Small intestine (tissue), 7 donors: ENCODE data around the gene TMEM17. TPM values are rescaled to one million over a fixed set of nuclear protein-coding genes. Genes with fewer than 3 reads are reported as not detected.
"Not testable (repeated sequence)": the region's sequence is repeated elsewhere in the genome, so short reads cannot be mapped to it uniquely, and the experiment has no call there.

Experiments
- DNase-seq, 2 donors: peaks; one replicate each; pipeline versions ENCODE4 v3.0.0 to v3.0.0-alpha.2; 2013
- FAIRE-seq: peaks from 2 replicates; lab custom pipeline; 2012; peaks lifted over from hg19 to GRCh38; lab: Jason Lieb, UNC
- H3K27ac ChIP-seq, 3 donors: one replicate each; pipeline ENCODE4 v1.5.1; 2013; ENCODE audit warnings: low read length in 2 of 3, mild to moderate bottlenecking in 2 of 3, control low read depth in 1 of 3, inconsistent platforms in 1 of 3, low read depth in 1 of 3, moderate library complexity in 1 of 3
- H3K27me3 ChIP-seq, 3 donors: one replicate each; pipeline ENCODE4 v1.6.1; 2013; ENCODE audit warnings: low read length in 3 of 3, inconsistent platforms in 1 of 3; ENCODE audit not compliant: control insufficient read depth in 3 of 3, insufficient read depth in 3 of 3
- H3K36me3 ChIP-seq, 3 donors: one replicate each; pipeline ENCODE4 v1.6.1; 2013; ENCODE audit warnings: low read length in 3 of 3, inconsistent platforms in 1 of 3, low read depth in 1 of 3, mild to moderate bottlenecking in 1 of 3, moderate library complexity in 1 of 3; ENCODE audit not compliant: control insufficient read depth in 3 of 3, insufficient read depth in 2 of 3
- H3K4me1 ChIP-seq, 3 donors: one replicate each; pipeline ENCODE4 v1.6.1; 2013; ENCODE audit warnings: low read length in 2 of 3, inconsistent platforms in 1 of 3, low read depth in 1 of 3, mild to moderate bottlenecking in 1 of 3, moderate library complexity in 1 of 3; ENCODE audit not compliant: control insufficient read depth in 3 of 3, insufficient read depth in 2 of 3
- H3K4me3 ChIP-seq, 3 donors: one replicate each; pipeline ENCODE4 v1.5.1; 2013; ENCODE audit warnings: low read length in 3 of 3, control low read depth in 1 of 3, inconsistent platforms in 1 of 3, low read depth in 1 of 3, mild to moderate bottlenecking in 1 of 3, moderate library complexity in 1 of 3
- H3K9me3 ChIP-seq, 2 donors: one replicate each; pipeline ENCODE4 v1.6.1; 2013; ENCODE audit warnings: low read depth in 1 of 2, low read length in 1 of 2; ENCODE audit not compliant: control insufficient read depth in 2 of 2, insufficient read depth in 1 of 2
- WGBS, 3 donors: extraction: QIAGEN DNeasy Blood & Tissue Kit; methylation state at CpG; one replicate each; pipeline ENCODE4 v1.1.7; 2013; 5-methylcytosine and 5-hydroxymethylcytosine counted together
- polyA plus RNA-seq, 4 donors: library from polyadenylated mRNA; stranded (reverse) in 3 of 4; unstranded in 1 of 4; fragments of 200-250 nt in 3 of 4; fragments of 120-200 nt in 1 of 4; gene quantifications; one replicate each; pipeline versions ENCODE4 v1.2.1 to v1.2.3, GENCODE V29; 2013
- donor health status: healthy with polysubstance abuse.
- donor health status: control.
- donor health status: control.
- donor health status: Bipolar disorder and iron deficiency.
- donor health status: healthy.

The TMEM17 gene
- polyA plus RNA-seq, 4 donors: 1.2 to 4.1 TPM; not detected in 2

- peak overlapping the region in 1 of 3 donors; percentile 53 for H3K27ac ChIP-seq
- DNase-seq: peak in 1 of 2 donors; percentile 68
- FAIRE-seq: no peak
- 9 to 53% (median 28%) methylated on average over 1 of the region's 1 CpG for WGBS, 3 donors
- H3K36me3 ChIP-seq: no peaks in the 10 kb centered on the region
- H3K4me3 ChIP-seq: no peak overlapping the region
- peaks cover 0 to 5% of the 10 kb centered on the region in 2 donors for H3K9me3 ChIP-seq
- no peaks in the 10 kb centered on the region for H3K27me3 ChIP-seq
- peaks cover 3 to 43% (median 4%) of the 10 kb centered on the region in 3 donors for H3K4me1 ChIP-seq
Observed at GRCh38 chr2:62538756-62539155, 32.8 kb upstream of the TMEM17 start.

GRCh38 chr2:62537814-62538213 lies 31.8 kb upstream of the TMEM17 start:
- DNase-seq (peak in 1 of 2 donors; percentile 16), FAIRE-seq (no peak)
- Histone ChIP-seq H3K27me3 (no peaks in the 10 kb centered on the region), H3K36me3 (no peaks in the 10 kb centered on the region), H3K4me3 (no peak overlapping the region), H3K4me1 (peaks cover 3 to 43% (median 4%) of the 10 kb centered on the region in 3 donors), H3K27ac (no peak overlapping the region), H3K9me3 (peaks cover 0 to 10% of the 10 kb centered on the region in 2 donors)
- WGBS, 3 donors: 86 to 92% (median 88%) methylated on average over 8 of the region's 8 CpGs

DNA sequence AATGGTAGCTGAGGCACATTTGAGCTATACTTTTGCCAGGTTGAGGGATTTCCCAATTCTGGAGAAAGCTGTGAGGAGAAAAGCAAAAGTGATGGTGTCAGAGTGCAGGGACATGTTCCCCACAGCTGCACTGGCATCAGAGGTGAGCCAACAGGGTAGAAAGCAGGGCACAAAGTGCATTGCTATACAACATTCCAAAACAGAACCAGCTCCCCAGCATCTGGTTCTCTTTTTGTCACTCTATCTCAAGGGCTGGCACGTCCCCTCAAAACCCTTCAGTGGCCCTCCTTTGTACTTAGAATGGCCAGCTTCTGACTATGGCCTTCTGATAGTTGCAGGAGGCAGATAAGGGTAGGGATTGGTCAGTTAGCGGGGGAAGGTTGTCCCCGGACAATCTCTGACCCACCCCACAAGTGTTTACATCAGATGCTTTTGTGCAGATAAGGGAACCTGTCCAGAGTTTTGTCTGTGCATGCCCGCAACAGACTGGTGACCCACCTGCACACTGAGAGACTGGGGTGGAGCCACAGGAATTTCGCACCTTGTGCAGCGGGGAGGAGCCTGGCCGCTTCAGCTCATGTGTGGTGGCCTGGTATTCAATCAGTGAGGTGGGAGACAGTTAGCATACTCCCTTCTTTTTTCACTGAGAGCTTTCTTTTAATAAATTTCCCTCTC lies 31.0 kb upstream of the TMEM17 start:
- H3K4me1 ChIP-seq: peaks cover 3 to 42% (median 4%) of the 10 kb centered on the region in 3 donors
- no peaks in the 10 kb centered on the region for H3K36me3 ChIP-seq
- WGBS, 3 donors: 70 to 81% (median 77%) methylated on average over 7 of the region's 7 CpGs
- H3K27me3 ChIP-seq: no peaks in the 10 kb centered on the region
- DNase-seq (peak in 1 of 2 donors; percentile 39), FAIRE-seq (no peak)
- no peak overlapping the region for H3K27ac ChIP-seq
- peaks cover 0 to 10% of the 10 kb centered on the region in 2 donors for H3K9me3 ChIP-seq
- H3K4me3 ChIP-seq: no peak overlapping the region

- FAIRE-seq, H3K4me3 ChIP-seq, H3K36me3 ChIP-seq, H3K9me3 ChIP-seq, DNase-seq, H3K27ac ChIP-seq, H3K27me3 ChIP-seq: not testable (repeated sequence)
- peaks cover 3 to 32% (median 4%) of the 10 kb centered on the region in 3 donors for H3K4me1 ChIP-seq
- WGBS, 3 donors: 75 to 84% (median 82%) methylated on average over 3 of the region's 3 CpGs
Observed at GRCh38 chr2:62535521-62535920, 29.5 kb upstream of the TMEM17 start.

DNA sequence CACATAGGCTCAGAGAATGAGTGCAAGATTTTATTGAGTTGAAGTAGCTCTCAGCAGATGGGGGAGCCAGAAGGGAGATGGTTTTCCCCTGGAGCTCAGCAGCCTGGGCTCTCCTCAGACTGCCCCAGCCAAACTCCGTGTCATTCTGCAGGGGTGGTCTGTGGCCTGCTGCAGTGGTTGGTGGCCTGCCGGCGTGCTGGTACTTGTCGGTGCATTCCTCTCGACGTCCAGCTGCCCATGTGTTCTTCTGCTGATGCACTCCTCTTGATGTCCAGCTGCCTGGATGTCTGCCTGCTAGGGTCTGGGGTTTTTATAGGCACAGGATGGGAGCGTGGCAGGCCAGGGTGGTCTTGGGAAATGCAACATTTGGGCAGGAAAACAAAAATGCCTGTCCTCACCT lies 25.6 kb upstream of the TMEM17 start:
- 86 to 89% (median 88%) methylated on average over 7 of the region's 7 CpGs for WGBS, 3 donors
- Histone ChIP-seq H3K27me3 (no peaks in the 10 kb centered on the region), H3K4me3 (no peak overlapping the region), H3K4me1 (peaks cover 0 to 2% (median 0%) of the 10 kb centered on the region in 3 donors), H3K27ac (no peak overlapping the region), H3K9me3 (peaks cover 0 to 10% of the 10 kb centered on the region in 2 donors), H3K36me3 (no peaks in the 10 kb centered on the region)
- DNase-seq (no peak), FAIRE-seq (no peak)

DNA sequence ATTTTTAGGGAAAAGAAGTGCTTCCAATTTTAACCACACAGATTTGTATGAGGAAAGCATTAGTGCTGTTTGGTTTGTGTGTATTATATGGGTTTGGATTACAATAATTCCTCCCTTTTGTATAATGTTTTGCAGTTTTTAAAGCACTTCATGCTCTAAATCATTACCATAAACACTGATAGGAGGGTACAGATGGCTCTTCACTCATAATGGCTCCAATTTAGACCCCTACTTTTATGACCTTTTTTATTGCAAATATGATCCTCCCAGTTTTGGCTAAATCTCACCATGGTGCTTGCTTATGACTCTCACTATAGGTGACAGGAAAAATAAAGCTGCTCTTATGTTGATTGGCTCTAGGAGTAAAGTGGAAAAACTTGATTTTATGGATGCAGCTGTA lies 23.8 kb upstream of the TMEM17 start:
- no peaks in the 10 kb centered on the region for H3K27me3 ChIP-seq
- DNase-seq (no peak), FAIRE-seq (no peak)

GRCh38 chr2:62527478-62528210 lies 21.6 kb upstream of the TMEM17 start:
- no peak overlapping the region for H3K4me3 ChIP-seq
- WGBS, 3 donors: 57 to 60% (median 59%) methylated on average over 3 of the region's 3 CpGs
- no peaks in the 10 kb centered on the region for H3K27me3 ChIP-seq
- H3K9me3 ChIP-seq: no peaks in the 10 kb centered on the region
- FAIRE-seq (no peak), DNase-seq (no peak)
- peaks cover 0 to 13% (median 0%) of the 10 kb centered on the region in 3 donors for H3K4me1 ChIP-seq
- no peak overlapping the region for H3K27ac ChIP-seq
- no peaks in the 10 kb centered on the region for H3K36me3 ChIP-seq

More for the DNA sequence above, 23.8 kb upstream of the TMEM17 start:
- no peak overlapping the region for H3K4me3 ChIP-seq
- peaks cover 0 to 10% of the 10 kb centered on the region in 2 donors for H3K9me3 ChIP-seq
- no peaks in the 10 kb centered on the region for H3K36me3 ChIP-seq
- peaks cover 0 to 13% (median 0%) of the 10 kb centered on the region in 3 donors for H3K4me1 ChIP-seq
- no peak overlapping the region for H3K27ac ChIP-seq

DNA sequence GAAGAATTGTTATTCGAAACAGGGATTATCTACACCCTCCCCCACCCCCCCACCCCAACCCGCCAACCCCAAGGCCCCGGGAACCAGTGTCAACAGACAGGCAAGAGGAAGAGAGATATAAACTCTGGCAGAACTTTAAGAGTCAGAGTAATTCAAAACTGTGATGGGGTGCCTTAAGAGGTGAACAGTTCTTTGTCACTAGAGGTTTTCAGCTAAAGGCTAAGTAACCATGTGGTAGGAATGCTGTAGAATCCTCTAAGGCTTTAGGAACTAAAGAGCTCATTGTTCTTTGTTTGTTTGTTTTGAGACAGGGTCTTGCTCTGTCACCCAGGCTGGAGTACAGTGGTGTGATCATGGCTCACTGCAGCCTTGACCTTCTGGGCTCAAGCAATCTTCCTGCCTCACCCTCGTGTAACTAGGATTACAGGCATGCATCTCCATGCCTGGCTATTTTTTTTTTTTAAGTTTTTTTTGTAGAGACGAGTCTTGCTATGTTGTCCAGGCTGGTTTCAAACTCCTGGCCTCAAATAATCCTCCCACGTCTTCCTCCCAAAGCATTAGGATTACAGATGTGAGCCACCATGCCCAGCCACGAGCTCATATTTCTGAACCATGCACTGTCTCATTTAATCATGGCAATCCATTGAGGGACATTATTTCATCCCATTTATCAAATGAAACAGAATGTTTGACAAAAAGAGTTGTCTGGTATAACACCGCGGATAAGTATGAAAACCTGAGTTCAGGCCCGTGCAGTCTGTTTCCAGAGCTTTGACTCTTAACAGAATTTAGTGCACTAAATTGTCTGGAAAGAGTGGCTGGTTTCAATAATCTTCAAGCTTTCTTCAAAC lies 20.8 kb upstream of the TMEM17 start:
- Histone ChIP-seq H3K9me3 (no peaks in the 10 kb centered on the region), H3K27me3 (no peaks in the 10 kb centered on the region), H3K4me3 (no peak overlapping the region), H3K36me3 (no peaks in the 10 kb centered on the region), H3K4me1 (peaks cover 0 to 13% (median 0%) of the 10 kb centered on the region in 3 donors), H3K27ac (no peak overlapping the region)
- DNase-seq: no peak
- FAIRE-seq: no peak
- 65 to 71% (median 68%) methylated on average over 10 of the region's 10 CpGs for WGBS, 3 donors
